GM23248 (cell line): ENCODE data around the gene NFIC. TPM values are rescaled to one million over a fixed set of nuclear protein-coding genes. Genes with fewer than 3 reads are reported as not detected.

Experiments used
- DNase-seq: peaks from one replicate; pipeline ENCODE4 v3.0.0-alpha.2; 2015
- H2AFZ ChIP-seq: fragments of 200-600 bp; sonication (generic); 2 replicates; pipeline ENCODE4 v1.6.1; 2016; ENCODE audit warnings: antibody characterized with exemption
- H3F3A ChIP-seq: fragments of 200-600 bp; sonication (generic); 2 replicates; pipeline ENCODE4 v1.6.1; 2016; ENCODE audit warnings: mild to moderate bottlenecking, antibody characterized with exemption, mixed run types; ENCODE audit not compliant: insufficient read depth
- H3K27ac ChIP-seq: fragments of 200-600 bp; sonication (generic); 2 replicates; pipeline ENCODE4 v1.5.1; 2016; ENCODE audit warnings: mild to moderate bottlenecking
- H3K27me3 ChIP-seq: fragments of 200-600 bp; sonication (generic); replicated peaks from 2 replicates; pipeline ENCODE4 v1.6.1; 2016; ENCODE audit warnings: mild to moderate bottlenecking; ENCODE audit not compliant: insufficient read depth
- H3K36me3 ChIP-seq: fragments of 200-600 bp; sonication (generic); 2 replicates; pipeline ENCODE4 v1.6.1; 2016; ENCODE audit warnings: low read depth, mild to moderate bottlenecking
- H3K4me1 ChIP-seq: fragments of 200-600 bp; sonication (generic); 2 replicates; pipeline ENCODE4 v1.6.1; 2016; ENCODE audit warnings: mild to moderate bottlenecking; ENCODE audit not compliant: insufficient read depth
- H3K4me2 ChIP-seq: fragments of 200-600 bp; sonication (generic); one replicate; pipeline ENCODE4 v1.6.1; 2016; ENCODE audit warnings: mild to moderate bottlenecking; ENCODE audit not compliant: unreplicated experiment
- H3K4me3 ChIP-seq: fragments of 200-600 bp; sonication (generic); 2 replicates; pipeline ENCODE4 v1.5.1; 2016; ENCODE audit warnings: mild to moderate bottlenecking
- H3K79me2 ChIP-seq: fragments of 200-600 bp; sonication (generic); 2 replicates; pipeline ENCODE4 v1.6.1; 2016; ENCODE audit warnings: mild to moderate bottlenecking; ENCODE audit not compliant: insufficient read depth
- H3K9ac ChIP-seq: fragments of 200-600 bp; sonication (generic); 2 replicates; pipeline ENCODE4 v1.6.1; 2016; ENCODE audit warnings: mild to moderate bottlenecking
- H3K9me2 ChIP-seq: fragments of 200-600 bp; sonication (generic); 2 replicates; pipeline ENCODE4 v1.6.1; 2016; ENCODE audit warnings: mixed run types, mild to moderate bottlenecking, moderate library complexity; ENCODE audit not compliant: insufficient read depth
- H3K9me3 ChIP-seq: fragments of 200-600 bp; sonication (generic); one replicate; pipeline ENCODE4 v1.6.1; 2017; ENCODE audit warnings: low read depth
- H4K20me1 ChIP-seq: fragments of 200-600 bp; sonication (generic); 2 replicates; pipeline ENCODE4 v1.6.0; 2016; ENCODE audit not compliant: insufficient read depth
- EZH2 ChIP-seq: fragments of 200-600 bp; sonication (generic); IDR thresholded peaks from 2 replicates; pipeline ENCODE4 v1.6.1; 2018; ENCODE audit warnings: antibody characterized with exemption, mild to moderate bottlenecking; ENCODE audit not compliant: insufficient read depth, poor library complexity, severe bottlenecking
- EZH2phosphoT487 ChIP-seq: fragments of 200-600 bp; sonication (generic); IDR thresholded peaks from 2 replicates; pipeline ENCODE4 v1.6.1; 2018; ENCODE audit warnings: antibody characterized with exemption, moderate library complexity, mild to moderate bottlenecking, low read depth; ENCODE audit not compliant: insufficient read depth
- WGBS, 2 experiments: methylation state at CpG; one replicate each; pipeline ENCODE4 v1.1.6; 2015 to 2017; ENCODE audit warnings: low lambda C conversion rate in 2 of 2, low coverage in 1 of 2; ENCODE audit errors: missing lambda C conversion rate in 2 of 2; 5-methylcytosine and 5-hydroxymethylcytosine counted together
- in situ Hi-C: fragments of 300-500 bp; cut with MboI; formaldehyde crosslinking; loops from 2 replicates; pipeline ENCODE4 v1.15.0; 2020
- polyA plus RNA-seq: library from polyadenylated mRNA; unstranded; fragments of >200 nt; fragmentation: Nextera tagmentation; extraction: Ambion mirVana; gene quantifications from 2 replicates; pipeline ENCODE4 v1.2.1, GENCODE V29; 2016
- total RNA-seq: library from RNA; depleted of rRNA; stranded (reverse); fragments of >200 nt; shearing (Covaris generic); gene quantifications from 2 replicates; pipeline ENCODE4 v1.2.3, GENCODE V29; 2014

The NFIC gene
- total and polyA plus RNA-seq, 2 experiments from 2014 or later = 50.4 to 108 TPM

DNA sequence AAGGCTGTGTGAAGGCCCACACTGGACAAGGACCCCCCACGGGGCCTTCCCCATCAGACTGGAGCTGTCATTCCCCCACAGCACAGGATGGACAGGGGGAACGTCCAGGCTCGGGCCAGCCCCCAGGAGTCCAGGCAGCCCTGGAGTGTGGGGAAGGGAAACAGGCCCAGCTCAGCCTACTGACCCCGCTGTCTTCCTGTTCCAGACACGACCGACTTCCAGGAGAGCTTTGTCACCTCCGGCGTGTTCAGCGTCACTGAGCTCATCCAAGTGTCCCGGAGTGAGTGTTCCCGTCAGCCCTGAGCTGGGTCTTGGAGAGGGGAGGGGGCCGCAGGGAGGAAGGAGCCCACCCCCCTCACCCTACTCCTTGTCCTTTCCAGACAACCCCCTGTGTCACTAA, 66.9 kb downstream of the NFIC start:
- Histone ChIP-seq H4K20me1 (no peaks in the 10 kb centered on the region), H3K9me3 (no peaks in the 10 kb centered on the region), H3K9me2 (no peaks in the 10 kb centered on the region), H3K79me2 (peaks cover 63% of the 10 kb centered on the region), H3K4me3 (no peak overlapping the region), H2AFZ (no peak overlapping the region), H3K4me2 (no peak overlapping the region), H3K9ac (no peak overlapping the region), H3K4me1 (peaks cover 21% of the 10 kb centered on the region), H3K27me3 (no peaks in the 10 kb centered on the region), H3F3A (peaks cover 26% of the 10 kb centered on the region), H3K27ac (no peak overlapping the region), H3K36me3 (peaks cover 22% of the 10 kb centered on the region)
- in situ Hi-C loops = no loop called here
- TF ChIP-seq EZH2phosphoT487 = no peak
- TF ChIP-seq EZH2 = no peak
- DNase-seq = no peak
- WGBS, 2 experiments = 89 to 91% methylated on average over 12 of the region's 12 CpGs

DNA sequence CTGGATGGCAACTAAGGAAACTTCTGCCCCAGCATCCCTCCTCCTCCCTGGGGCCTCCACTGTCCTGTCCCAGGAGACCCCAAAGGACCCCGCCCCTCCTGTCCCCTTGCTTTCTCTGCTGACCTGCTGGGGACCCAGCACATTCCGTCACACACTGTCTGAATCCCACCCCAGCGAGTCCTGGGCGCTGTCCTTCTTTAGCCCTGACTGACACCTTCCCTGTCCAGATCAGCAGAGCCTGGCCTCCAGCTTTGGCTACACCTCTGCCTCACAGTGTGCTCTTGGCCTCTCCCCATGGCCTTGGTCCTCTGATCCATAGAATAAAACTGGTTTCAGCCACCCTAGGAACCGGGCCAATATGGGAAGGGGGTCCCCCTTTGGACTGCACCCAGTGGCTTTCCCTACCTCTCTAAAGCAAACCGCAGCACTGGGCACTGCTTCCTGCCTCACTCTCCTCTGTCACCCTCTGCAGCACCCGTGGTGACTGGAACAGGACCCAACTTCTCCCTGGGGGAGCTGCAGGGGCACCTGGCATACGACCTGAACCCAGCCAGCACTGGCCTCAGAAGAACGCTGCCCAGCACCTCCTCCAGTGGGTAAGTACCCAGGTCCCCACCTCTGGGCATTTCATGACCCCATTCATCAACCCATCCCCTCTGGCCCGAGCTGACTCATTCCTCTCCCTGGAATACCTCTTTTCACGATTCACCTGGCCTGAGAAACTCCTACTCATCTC, 67.6 kb downstream of the NFIC start:
- peak overlapping the region; percentile 75 for H3K27ac ChIP-seq
- H3K9me3 ChIP-seq = no peaks in the 10 kb centered on the region
- in situ Hi-C loops = no loop called here

DNA sequence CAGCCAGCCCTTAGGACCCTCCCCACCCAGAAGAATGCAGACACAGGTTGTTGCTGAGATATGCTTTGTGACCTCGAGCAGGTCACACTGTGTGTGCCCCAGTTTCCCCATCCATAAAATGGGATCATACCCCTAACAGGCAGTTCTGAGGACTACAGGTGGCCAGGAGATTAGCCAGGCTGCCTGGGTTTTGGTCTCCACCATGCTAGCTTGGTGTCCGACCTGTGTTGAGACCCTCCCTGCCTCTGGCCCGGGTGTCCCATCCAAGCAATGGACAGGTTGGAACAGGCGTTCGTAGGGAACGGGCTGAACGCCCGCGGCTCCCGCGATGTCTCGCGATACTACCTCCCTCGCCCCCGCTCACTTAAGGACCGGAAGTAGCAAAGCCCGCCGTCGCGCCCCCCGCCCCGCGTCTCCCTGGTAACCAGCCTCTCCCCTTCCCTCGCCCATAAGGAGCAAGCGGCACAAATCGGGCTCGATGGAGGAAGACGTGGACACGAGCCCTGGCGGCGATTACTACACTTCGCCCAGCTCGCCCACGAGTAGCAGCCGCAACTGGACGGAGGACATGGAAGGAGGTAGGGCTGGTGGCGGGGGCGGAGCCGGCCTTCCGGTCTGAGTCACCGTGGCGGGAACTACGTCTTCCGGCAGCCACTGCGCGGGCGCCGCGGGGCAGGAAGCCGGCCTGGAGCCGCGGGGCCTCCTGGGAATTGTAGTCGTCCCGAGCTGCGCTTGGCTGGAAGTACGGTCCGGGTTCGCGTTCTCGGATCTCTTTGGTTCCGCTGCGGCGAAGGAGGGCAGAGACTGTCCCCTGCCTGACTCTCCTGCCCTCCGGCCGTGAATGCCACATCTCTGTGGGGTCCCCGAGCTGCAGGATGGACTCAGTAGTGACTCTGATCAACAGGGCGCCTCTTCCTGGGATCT, 68.5 kb downstream of the NFIC start:
- in situ Hi-C loops = no loop called here
- no peaks in the 10 kb centered on the region for H4K20me1 ChIP-seq
- peaks cover 73% of the 10 kb centered on the region for H3K79me2 ChIP-seq
- TF ChIP-seq EZH2 (no peak), EZH2phosphoT487 (no peak)
- no peaks in the 10 kb centered on the region for H3K9me3 ChIP-seq
- WGBS, 2 experiments = 6% methylated on average over 65 of the region's 67 CpGs
- H3K36me3 ChIP-seq = peaks cover 22% of the 10 kb centered on the region
- H3K9ac ChIP-seq = peak overlapping the region; percentile 73
- H3K4me1 ChIP-seq = peaks cover 11% of the 10 kb centered on the region
- no peaks in the 10 kb centered on the region for H3K9me2 ChIP-seq
- H3K4me2 ChIP-seq = peak overlapping the region; percentile 61
- H3K27me3 ChIP-seq = no peaks in the 10 kb centered on the region
- DNase-seq = peak; percentile 99
- H3K27ac ChIP-seq = peak overlapping the region; percentile 75
- H3F3A ChIP-seq = peaks cover 18% of the 10 kb centered on the region
- H3K4me3 ChIP-seq = peak overlapping the region; percentile 67
- peak overlapping the region; percentile 43 for H2AFZ ChIP-seq

More for the DNA sequence above, 67.6 kb downstream of the NFIC start:
- DNase-seq = no peak
- H3K9me2 ChIP-seq = no peaks in the 10 kb centered on the region
- H3K4me2 ChIP-seq = peak overlapping the region; percentile 61
- peak overlapping the region; percentile 73 for H3K9ac ChIP-seq
- H3K4me3 ChIP-seq = no peak overlapping the region
- peaks cover 14% of the 10 kb centered on the region for H3K4me1 ChIP-seq
- H3K36me3 ChIP-seq = peaks cover 22% of the 10 kb centered on the region
- no peak for TF ChIP-seq EZH2phosphoT487
- TF ChIP-seq EZH2 = no peak
- H3F3A ChIP-seq = peaks cover 21% of the 10 kb centered on the region
- peaks cover 68% of the 10 kb centered on the region for H3K79me2 ChIP-seq
- no peak overlapping the region for H2AFZ ChIP-seq
- no peaks in the 10 kb centered on the region for H4K20me1 ChIP-seq
- WGBS, 2 experiments = 93 to 95% methylated on average over 11 of the region's 11 CpGs
- H3K27me3 ChIP-seq = no peaks in the 10 kb centered on the region

GRCh38 chr19:3440082-3440481, 73.7 kb downstream of the NFIC start:
- Histone ChIP-seq H3K4me3 (no peak overlapping the region), H3K36me3 (peaks cover 17% of the 10 kb centered on the region), H3K27me3 (no peaks in the 10 kb centered on the region), H3K4me2 (no peak overlapping the region), H3K4me1 (no peaks in the 10 kb centered on the region), H2AFZ (no peak overlapping the region), H3K27ac (no peak overlapping the region), H4K20me1 (no peaks in the 10 kb centered on the region), H3K79me2 (peaks cover 80% of the 10 kb centered on the region), H3F3A (0 out of 2 replicates have a peak, but pooled peaks cover 4% of the 10 kb centered on the region), H3K9ac (no peak overlapping the region), H3K9me3 (no peaks in the 10 kb centered on the region), H3K9me2 (no peaks in the 10 kb centered on the region)
- no peak for TF ChIP-seq EZH2phosphoT487
- TF ChIP-seq EZH2 = no peak
- DNase-seq = peak; percentile 44
- in situ Hi-C loops = no loop called here
- WGBS, 2 experiments = 64 to 76% methylated on average over 12 to 13 of the region's 13 CpGs
